Kidney epithelial cell (primary cell): ENCODE results near the gene SECTM1. TPM values are rescaled to one million over a fixed set of nuclear protein-coding genes. Genes with fewer than 3 reads are reported as not detected.

Experiments
- DNase-seq: peaks from one replicate; pipeline ENCODE4 v3.0.0-alpha.2; 2010; ENCODE audit warnings: low read depth
- H3K27me3 ChIP-seq: 2 replicates; pipeline ENCODE4 v1.6.0; 2011; ENCODE audit warnings: low read length; ENCODE audit not compliant: control insufficient read depth, insufficient read depth
- H3K36me3 ChIP-seq: 2 replicates; pipeline ENCODE4 v1.5.1; 2011; ENCODE audit warnings: low read length; ENCODE audit not compliant: control insufficient read depth, insufficient read depth
- H3K4me3 ChIP-seq: 2 replicates; pipeline ENCODE4 v1.5.1; 2011; ENCODE audit warnings: low read depth, mild to moderate bottlenecking, control low read depth, low read length
- total RNA-seq: library from RNA; depleted of rRNA; stranded (reverse); fragments of >200 nt; gene quantifications from 2 replicates; pipeline ENCODE4 v1.2.3, GENCODE V29; 2015
- TF ChIP-seq, protein P1 (sequence below): IDR thresholded peaks from 2 replicates; pipeline ENCODE4 v1.5.1; 2011; ENCODE audit warnings: mild to moderate bottlenecking, moderate library complexity, low read length, control low read depth, inconsistent platforms; ENCODE audit not compliant: insufficient read depth, poor library complexity, severe bottlenecking

Gene SECTM1
- total RNA-seq, 1 donor from 2014 or later, result not detected

GRCh38 chr17:82343560-82343959, 10.0 kb upstream of the SECTM1 start:
- Histone ChIP-seq H3K4me3 (no peak overlapping the region), H3K36me3 (no peaks in the 10 kb centered on the region), H3K27me3 (peaks cover 13% of the 10 kb centered on the region)
- TF ChIP-seq, protein P1, sequence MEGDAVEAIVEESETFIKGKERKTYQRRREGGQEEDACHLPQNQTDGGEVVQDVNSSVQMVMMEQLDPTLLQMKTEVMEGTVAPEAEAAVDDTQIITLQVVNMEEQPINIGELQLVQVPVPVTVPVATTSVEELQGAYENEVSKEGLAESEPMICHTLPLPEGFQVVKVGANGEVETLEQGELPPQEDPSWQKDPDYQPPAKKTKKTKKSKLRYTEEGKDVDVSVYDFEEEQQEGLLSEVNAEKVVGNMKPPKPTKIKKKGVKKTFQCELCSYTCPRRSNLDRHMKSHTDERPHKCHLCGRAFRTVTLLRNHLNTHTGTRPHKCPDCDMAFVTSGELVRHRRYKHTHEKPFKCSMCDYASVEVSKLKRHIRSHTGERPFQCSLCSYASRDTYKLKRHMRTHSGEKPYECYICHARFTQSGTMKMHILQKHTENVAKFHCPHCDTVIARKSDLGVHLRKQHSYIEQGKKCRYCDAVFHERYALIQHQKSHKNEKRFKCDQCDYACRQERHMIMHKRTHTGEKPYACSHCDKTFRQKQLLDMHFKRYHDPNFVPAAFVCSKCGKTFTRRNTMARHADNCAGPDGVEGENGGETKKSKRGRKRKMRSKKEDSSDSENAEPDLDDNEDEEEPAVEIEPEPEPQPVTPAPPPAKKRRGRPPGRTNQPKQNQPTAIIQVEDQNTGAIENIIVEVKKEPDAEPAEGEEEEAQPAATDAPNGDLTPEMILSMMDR, result no peak
- no peak for DNase-seq

- H3K4me3 ChIP-seq, result no peak overlapping the region
- H3K36me3 ChIP-seq, result no peaks in the 10 kb centered on the region
- H3K27me3 ChIP-seq, result peaks cover 10% of the 10 kb centered on the region
- TF ChIP-seq, protein P1, result no peak
- DNase-seq, result no peak
Observed at GRCh38 chr17:82342361-82343079, 9.0 kb upstream of the SECTM1 start.

DNA sequence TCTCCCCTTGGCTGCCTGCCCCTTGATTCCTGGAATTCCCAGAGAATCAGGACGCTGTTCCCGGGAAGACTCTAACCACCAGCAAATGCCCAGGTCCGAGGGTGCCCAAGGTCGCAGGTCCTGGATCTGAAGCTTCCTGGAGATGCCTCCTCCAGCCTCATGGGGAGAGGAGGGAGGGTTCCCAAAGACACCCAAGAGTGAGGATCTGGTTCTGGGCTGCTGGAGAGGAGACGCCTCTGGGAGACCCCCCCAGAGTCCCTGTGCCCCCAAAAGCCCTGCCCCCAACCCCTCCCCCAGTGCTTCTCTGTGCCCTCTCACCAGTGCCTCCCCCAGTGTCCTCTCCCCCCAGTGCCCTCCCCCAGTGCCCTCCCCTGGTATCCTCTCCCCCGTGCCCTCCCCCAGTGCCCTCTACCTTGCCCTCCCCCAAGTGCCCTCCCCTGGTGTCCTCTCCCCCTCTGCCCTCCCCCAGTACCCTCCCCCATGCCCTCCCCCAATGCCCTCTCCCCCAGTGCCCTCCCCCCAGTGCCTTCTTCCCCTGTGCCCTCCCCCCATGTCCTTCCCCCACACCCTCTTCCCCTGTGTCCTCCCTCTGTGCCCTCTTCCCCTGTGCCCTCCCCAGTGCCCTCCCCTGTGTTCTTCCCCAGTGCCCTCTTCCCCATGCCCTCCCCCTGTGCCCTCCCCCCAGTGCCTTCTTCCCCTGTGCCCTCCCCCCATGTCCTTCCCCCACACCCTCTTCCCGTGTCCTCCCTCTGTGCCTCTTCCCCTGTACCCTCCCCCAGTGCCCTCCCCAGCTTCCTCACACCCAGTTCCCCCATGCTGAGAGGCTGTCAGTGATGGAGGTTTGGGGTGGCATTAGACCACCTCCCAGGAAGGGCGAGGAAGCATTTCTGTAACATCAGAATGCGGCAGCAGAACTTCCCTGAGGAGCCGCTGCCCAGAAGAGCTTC, 6.3 kb upstream of the SECTM1 start:
- TF ChIP-seq, protein P1, result no peak
- DNase-seq, result no peak
- peaks cover 10% of the 10 kb centered on the region for H3K27me3 ChIP-seq

DNA sequence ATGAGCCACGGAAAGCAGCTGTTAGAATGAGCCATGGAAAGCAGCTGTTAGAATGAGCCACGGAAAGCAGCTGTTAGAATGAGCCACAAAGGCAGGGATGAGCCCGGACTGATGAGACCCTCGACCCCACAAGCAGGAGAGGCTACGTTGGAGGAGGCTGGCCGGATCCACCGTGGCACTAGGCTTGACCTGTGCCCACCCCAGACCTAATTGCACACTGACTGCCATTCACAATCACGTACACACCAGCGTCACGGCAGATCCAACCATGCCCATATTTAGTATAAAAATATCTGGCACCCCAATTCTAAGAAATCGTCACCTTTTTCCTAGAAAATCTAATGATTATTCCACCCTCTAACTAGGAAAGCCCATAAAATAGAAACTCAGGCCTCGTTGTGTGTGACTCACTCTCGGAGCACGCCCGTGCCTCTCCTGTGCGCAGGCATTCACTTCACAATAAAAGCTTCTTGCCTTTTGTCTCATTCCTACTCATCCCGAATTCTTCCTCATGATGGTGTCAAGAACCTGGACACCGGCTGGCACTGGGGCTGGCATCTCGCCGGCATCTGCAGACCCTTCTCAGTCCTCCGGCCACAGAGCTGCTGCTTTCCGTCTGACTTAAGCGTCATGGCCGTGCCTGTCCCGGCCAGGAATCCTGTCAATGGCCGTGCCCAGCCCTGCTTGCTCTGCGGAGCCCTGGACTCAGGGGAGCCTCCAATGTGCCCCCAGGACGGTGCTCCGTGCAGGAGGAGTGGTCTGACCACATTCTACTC, 5.5 kb upstream of the SECTM1 start:
- TF ChIP-seq, protein P1, result no peak
- H3K36me3 ChIP-seq, result no peaks in the 10 kb centered on the region
- no peak overlapping the region for H3K4me3 ChIP-seq
- peak; percentile 31 for DNase-seq
- peaks cover 13% of the 10 kb centered on the region for H3K27me3 ChIP-seq

More for the DNA sequence above, 6.3 kb upstream of the SECTM1 start:
- no peak overlapping the region for H3K4me3 ChIP-seq
- H3K36me3 ChIP-seq, result no peaks in the 10 kb centered on the region

DNA sequence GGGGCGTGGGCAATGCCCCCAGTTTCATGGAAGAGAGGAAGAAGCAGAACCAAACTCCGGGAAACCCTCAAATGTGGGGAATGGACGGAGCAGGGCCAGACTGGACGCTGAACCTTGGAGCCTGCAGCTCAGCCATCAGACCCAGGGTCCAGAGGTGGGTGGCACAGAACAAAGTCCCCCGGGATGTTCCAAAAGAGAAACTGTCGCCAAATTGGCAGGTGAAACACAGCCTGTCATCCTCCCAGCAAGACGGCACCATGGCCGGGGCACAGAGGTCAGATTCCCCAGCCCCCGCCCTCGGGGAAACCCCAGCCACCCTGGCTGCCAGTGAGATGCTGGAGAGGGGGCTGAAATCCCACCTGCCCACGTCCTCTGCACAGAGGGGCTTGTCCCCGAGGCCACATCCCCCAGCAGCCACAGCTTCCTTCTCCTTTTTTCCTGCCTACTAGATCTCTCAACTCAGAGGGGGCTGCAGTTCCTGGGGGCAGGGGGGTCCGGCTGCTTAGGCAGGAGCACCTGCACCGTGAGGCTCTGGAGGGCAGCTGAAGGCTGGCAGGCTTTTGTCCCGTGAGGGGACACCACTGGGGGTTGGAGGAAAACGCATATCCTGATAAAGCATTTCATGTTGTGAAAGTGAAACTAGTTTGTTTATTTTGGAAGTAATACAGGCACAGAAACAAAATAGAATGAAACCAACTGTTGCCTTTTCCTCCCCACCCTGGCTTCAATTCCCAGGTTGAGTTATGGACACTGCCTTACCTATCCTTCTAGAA, 1.2 kb upstream of the SECTM1 start:
- TF ChIP-seq, protein P1, result no peak
- H3K27me3 ChIP-seq, result peaks cover 19% of the 10 kb centered on the region
- H3K36me3 ChIP-seq, result no peaks in the 10 kb centered on the region
- DNase-seq, result no peak
- no peak overlapping the region for H3K4me3 ChIP-seq
